SIG-M5 (cell line): Measurements from ENCODE around the gene WDR5.
"Not testable (repeated sequence)": the region's sequence is repeated elsewhere in the genome, so short reads cannot be mapped to it uniquely, and the experiment has no call there.

Source experiments
- DNase-seq: peaks from one replicate; lab custom pipeline; 2025; lab: John Stamatoyannopoulos, UW

Gene WDR5

DNA sequence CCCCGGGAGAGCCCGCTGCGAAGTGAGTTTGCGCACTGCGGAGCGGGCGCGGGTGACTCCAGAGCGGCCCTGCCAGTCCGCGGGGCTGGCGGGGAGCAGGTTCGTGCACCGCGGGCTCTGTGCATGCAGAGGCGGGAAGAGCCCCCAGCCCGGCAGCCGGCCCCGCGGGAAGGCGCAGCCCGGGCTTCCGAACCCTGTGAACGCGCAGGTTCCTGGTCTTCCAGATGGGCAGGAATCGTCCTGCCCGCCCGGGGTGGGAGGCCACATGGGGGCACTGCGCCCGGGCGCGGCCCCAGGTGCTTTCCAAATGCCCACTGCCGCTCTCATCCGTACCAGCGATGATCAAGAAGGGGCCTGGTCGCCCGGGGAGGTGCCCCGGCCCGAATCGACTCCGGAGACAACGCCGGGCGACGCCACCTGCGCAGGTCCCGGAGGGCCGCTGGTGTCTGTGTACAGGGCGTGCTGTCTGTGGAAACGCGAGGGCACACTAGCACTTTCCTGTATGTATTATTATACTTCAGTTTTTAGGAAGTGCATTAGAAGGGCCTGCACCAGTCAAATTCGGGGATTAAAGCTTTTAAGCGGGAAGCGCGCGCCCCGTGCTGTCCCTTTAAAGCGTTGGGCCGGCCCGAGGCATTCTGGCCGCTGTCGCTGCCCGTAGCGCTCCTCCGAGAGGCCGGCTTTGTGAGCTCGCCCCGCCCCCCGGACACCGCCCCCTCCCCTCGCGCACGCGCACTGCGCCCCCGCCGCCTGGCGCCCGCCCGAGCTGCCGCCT, at the start of gene WDR5:
WDR5 (plus strand) TSS at position 740 of the 775 bp plus-strand sequence. CDS start 3,796 bp downstream, outside the sequence.
- peak; percentile 17 for DNase-seq

DNA sequence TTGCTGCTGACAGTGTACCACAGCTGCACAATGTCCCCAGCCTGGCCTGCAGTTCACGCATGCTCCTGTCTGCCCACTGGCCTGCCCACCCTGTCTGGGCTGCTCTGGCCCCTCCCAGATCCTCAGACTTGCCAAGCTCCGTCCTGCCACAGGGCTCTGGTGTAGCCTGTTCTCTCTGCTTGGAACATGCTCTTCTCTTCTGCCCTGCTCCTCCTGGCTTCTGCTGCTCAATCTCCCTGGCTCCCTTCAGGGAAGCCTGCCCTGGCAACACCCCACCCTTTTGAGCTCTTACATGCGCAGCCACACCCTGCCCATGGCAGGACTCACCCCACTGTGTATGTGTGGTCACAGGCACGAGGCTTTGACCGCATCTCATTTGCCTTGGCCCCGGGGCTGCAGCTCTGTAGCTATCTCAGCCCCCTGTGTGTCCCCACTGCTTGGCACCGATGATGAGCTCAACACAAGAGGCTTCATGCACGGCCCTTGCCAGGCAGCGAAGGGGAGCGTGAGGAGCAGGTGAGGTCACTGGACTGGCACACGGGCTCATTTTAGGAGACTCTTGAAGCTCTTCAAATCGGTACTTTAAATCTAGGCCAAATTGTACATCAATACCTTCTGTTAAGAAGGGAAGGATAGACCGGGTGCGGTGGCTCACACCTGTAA, 47.7 kb upstream of the WDR5 start:
- no peak for DNase-seq

DNA sequence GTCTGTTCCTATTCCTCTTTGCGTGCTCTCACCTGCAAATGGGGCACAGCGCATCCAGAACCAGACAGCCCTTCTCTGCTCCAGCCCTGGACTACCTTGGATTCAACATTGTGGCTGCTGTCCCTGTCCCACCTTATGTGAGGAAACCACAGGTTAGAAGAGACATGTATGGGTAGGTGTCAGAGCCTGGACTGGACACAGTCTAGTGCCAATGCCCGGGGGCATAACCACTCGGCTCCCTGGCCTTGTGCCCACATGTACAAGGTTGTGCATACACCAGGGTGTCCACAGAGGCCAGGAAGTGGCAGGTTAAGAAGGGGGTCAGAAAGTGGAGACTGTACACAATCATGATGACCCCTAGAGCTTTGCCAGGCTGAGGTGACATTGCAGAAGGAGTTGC, 45.9 kb upstream of the WDR5 start:
- DNase-seq = no peak

DNA sequence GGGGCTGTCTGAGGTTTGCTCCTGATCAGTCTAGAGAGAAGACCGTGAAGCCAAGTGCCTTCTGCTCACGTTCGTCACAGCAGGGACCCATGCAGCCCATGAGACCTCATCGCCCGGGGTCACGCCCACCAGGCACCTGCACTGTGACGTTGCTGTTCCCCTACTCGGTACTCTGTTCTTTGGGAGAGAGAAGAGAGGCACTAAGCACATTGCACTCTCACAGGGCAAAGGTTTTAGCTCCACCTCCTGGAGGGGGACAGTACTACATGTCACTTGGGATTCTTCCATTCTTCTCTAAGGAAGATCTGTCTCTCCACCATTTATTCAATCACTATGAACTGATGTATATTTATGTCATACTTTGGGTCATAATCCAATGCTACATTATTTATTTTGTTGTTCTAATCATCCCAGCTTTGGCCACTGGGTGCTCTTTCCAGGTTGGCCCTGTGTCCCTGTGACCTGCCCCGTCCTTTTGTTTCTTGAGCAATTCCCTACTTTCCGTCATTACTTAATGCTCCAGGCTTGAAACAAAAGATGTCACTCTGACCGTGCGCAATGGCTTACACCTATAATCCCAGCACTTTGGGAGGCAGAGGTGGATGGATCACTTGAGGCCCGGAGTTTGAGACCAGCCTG, 36.6 kb upstream of the WDR5 start:
- no peak for DNase-seq

DNA sequence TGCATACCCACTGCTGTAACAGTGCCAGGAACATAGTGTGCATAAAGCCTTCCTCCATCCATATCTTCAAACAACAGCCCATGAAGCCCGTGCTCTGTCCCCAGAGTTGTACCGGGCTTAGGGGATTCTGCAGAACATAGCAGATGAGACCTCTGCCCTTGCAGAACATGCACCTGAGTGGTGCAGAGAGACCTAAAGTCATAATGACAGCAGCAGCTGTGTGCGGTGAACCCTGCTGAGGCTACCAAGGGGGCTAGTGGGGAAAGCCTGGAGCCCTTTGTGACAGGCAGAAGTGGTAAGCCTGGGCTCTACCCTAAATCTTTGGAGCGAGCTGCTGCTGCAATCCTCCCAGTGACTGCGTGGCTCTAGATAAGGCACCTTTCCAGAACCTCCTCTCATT, 35.8 kb upstream of the WDR5 start:
- no peak for DNase-seq

DNA sequence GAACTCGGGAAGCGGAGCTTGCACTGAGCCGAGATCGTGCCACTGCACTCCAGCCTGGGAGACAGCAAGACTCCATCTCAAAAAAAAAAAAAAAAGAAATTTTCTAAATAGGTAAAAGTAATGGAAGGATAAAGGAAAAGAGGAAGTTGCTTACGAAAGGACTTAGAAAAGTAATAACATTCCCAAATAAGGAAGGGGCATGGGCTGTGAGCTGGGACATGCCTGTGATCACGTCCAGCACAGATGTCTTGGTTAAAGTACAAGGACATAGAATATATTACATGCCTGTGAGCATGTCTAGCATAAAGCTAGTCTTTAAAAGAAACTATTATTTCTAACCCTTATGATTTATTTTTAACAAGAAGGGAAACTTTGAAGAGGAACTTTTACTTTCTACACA, 34.7 kb upstream of the WDR5 start:
- DNase-seq = not testable (repeated sequence)

DNA sequence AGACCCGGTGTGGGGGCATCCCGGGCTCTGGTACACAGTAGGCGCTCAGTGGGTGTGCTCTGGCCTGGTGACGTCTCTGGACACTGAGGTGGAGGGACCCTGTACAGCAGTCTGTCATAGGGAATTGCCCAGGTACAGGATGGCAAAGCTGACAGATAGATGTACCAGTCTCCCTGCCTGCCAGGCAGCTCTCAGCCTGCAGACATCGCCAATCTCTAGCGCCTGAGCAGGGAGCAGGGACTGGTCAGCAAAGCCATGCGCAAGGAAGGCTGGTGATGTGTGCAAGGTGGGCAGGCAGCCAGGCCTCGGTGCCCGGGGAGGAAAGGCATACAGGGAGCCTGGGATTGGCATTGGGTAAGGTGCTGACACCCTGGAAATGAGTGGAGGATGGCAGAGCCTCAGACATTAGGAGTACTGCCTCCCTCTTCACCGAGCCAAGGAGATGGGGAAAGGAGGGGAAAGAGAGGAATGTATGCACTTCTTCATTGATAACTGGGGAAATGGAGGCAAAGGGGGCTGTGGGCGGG, 34.2 kb upstream of the WDR5 start:
- DNase-seq = no peak

DNA sequence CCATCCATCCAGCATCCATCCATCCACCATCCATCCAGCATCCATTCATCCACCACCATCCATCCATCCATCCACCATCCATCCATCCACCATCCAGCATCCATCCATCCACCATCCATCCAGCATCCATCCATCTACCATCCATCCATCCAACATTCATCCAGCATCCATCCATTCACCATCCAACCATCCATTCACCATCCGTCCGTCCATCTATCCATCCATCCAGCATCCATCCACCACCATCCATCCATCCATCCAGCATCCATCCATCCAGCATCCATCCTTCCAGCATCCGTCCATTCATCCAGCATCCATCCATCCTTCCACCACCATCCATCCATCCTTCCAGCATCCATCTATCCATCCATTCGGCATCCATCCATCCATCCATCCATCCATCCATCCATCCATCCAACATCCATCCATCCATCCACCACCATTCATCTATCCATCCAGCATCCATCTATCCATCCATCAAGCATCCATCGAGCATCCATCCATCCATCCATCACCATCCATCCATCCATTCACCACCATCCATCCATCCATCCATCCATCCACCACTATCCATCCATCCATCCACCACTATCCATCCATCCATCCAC, 32.4 kb upstream of the WDR5 start:
- DNase-seq = no peak

DNA sequence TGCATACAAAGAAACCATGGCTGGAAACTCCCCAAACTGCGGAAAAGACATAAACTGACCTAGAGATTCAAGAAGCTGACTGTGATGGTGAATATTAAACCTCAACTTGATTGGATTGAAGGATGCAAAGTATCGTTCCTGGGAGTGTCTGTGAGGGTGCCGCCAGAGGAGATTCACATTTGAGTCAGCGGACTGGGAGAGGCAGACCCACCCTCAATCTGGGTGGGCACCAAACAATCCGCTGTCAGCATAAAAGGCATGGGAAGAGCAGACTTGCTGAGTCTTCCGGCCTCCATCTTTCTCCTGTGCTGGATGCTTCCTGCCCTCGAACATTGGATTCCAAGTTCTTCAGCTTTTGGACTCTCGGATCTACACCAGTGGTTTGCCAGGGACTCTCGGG, 24.8 kb upstream of the WDR5 start:
- no peak for DNase-seq

DNA sequence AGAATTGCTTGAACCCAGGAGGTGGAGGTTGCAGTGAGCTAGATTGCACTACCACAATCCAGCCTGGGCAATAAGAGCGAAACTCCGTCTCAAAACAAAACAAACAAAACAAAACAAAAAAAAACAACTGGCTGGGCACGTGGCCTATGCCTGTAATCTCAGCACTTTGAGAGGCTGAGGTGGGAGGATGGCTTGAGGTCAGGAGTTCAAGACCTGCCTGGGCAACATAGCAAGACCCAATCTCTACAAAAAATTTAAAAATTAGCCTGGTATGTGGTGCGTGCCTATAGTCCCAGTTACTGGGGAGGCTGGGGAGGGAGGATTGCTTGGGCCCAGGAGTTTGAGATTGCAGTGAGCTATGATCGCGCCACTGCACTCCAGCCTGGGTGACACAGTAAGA, 23.3 kb upstream of the WDR5 start:
- DNase-seq = no peak

DNA sequence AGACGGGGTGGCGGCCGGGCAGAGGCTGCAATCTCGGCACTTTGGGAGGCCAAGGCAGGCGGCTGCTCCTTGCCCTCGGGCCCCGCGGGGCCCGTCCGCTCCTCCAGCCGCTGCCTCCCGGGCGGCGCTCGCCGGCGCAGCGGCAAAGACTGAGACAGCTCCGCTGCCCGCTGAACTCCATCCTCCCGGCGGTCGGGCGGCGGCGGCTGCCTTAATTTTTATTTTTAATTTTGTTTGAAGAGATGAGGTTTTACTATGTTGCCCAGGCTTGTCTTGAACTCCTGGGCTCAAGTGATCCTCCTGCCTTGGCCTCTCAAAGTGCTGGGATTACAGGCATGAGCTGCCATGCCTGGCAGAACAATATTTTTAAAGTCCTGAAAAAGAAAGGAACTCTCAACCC, 16.9 kb upstream of the WDR5 start:
- DNase-seq = not testable (repeated sequence)

DNA sequence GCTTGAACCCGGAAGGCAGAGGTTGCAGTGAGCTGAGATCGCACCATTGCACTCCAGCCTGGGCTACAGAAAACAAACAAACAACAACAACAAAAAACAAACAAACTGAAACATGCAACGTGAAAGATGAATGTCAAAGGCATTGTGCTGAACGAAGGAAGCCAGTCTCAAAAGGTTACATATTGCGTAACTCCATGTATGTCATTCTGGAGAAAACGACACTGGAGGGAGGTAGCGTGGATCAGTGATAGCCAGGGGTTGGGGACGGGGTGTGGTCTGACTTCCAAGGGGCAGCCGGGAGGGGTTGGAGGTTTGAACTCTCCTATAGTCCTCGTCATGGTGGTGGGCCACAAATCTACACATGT, 12.1 kb upstream of the WDR5 start:
- DNase-seq = no peak

DNA sequence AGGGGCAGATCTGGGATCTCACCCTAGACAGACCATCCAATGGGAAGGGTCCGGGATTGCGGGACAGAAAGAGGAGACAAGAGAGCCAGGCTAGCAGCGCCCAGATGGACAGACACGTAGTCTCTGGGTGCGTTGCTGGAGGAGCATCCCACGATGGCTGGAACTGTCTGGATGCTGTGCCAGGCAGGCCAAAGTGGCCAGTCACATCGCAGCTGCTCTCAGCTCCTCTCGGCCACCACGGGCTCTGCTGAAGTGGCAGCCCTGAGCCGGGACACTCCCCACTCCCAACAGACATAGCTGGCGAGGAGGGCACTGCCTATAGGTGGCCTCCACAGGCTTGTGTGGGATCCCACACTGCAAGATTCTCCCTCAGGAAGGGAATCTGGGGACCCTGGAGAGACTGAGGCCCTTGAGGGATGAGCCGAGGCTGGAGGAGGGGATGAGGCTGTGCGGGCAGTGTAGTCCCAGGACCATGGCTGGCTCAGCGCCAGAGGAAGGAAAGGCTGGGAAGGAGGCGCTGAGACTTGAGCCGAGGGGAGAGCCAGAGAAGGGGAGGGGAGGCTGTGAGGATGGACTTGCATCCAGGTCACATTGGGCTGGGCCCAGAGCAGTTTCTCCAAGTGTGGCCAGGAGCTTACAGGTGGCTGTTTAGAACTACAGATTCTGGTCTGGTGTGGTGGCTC, 10.3 kb upstream of the WDR5 start:
- DNase-seq = no peak

DNA sequence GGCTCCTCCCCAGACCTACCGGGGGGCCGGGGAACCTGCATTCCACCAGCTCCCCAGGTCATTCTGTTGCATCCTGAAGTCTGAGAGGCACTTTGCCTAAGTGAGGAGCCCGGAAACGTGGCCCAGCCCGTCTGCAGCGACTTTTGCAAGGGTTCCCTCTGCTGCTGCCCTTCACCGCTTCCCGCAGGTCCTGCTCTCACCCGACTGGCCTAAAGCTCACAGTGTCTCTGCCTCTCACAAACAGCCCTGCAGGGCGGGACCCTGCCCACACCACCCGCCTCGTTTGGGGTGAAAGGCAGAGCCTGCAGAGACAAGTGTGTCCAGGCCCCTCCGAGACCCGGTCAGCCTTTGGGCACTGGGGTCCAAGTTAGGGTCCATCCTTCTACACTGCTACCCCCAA, 9.5 kb upstream of the WDR5 start:
- no peak for DNase-seq

DNA sequence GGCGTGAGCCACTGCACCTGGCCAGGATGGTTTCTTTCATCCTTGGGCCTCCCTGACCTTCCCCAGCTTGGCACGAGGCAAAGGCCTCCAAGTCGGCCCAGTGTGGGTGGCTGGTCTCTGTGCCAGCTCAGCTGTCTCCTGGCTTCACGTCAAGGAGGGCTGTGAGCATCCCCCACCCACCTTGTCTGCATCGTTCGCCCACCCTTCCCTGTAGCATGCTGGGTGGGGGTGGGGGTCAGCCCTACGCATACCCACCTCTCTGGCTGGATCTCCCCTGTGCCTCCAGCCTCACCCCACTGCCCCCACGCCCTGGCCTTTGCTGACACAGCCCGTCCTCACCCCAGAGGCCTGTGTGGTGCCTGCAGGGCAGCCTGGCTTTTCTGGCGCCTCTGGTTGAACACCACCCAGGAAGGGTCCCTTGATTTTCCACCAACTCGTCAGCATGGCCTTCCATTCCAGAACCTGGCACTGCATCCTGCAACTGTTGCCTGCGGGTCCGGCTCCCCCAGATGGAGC, 8.8 kb upstream of the WDR5 start:
- no peak for DNase-seq

DNA sequence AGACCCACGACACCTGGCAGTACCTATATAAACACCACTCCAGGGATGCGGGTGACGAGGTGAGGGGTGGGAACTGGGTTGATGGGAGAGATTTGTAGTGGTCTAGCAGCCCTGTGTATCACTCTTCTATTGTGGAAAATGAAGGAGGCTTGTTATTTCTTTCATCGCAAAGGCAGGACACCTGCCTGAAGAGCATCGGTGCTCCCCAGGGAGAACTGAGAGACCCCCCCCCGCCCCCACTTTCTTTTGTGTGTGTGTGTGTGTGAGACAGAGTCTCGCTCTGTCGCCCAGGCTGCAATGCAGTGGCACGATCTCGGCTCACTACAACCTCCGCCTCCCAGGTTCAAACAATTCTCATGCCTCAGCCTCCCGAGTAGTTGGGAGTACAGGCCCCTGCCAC, 8.3 kb upstream of the WDR5 start:
- DNase-seq = no peak

DNA sequence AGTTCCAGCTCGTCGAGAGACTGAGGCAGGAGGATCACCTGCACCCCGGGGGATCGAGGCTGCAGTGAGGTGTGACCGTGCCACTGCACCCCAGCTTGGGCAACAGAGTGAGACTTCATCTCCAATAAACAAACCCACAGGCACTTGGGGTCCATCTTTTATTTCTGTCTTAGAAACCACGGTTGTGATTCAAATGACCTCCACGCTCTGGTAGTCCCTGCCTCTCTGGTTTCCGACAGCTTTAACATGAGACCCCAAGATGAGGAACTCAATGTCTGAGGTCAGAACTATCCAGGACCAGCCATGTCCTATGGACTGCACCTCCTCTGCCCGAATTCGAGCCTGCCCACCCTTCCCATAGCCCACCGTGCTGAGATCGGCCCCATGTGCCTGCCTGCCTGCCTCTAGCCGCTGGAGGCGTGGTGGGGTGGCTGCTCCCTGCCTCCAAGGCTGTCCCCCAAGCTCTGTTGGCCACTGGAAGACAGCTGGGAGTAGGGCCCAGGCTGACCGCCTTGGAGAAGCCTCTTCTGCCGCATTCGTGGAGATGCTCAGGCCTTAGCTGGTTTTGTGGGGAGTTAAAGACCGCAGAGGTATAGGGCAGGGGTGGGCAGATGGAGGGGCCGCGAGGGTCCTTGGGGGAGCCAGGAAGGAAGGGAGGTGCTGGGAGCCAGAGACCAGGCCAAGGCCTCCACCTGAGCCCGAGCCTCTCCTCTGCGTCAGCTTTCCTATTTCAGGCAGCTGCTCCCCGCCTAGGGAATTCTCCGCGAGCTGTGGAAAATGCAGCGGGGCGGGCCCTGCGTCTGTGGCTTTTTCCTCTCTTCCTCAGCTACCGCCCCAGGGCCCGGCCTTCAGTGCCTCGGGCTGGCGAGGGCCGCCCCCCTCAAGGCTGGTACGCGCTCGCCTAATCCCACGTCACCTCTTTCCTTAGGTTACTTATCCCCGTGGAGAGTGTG, 6.9 kb upstream of the WDR5 start:
- no peak for DNase-seq

DNA sequence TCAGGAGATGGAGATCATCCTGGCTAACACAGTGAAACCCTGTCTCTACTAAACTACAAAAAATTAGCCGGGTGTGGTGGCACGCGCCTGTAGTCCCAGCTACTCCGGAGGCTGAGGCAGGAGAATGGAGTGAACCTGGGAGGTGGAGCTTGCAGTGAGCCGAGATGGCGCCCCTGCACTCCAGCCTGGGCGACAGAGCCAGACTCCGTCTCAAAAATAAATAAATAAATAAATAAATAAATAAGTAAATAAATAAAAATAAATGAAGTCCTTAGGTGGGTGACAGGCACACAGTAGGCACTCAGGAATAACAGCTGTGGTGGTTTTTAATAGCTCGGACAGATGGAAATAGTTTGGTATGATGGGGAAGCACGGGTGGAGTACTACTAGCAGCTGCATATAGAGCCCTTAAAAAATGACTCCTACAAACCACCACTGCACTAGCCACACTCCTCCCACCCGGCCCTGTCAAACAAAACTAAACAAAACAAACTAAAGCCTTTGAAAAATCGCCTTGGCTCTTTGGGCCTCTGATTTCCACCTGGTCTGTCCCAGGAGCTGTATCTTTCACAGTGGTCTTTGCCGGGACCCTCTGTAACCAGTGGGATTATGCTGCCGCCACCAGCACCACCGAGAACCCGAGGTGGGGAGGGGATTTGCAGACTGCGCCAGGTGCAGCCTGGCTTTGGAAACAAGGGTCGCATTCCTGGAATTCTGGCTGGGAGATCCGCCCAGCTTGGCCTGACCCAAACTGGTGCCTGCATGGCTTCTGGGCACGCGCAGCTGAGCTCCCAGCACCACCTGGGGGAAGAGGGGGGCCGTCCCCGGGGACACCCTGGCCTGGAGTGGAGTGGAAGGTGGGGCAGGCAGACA, 5.1 kb upstream of the WDR5 start:
- DNase-seq = no peak

DNA sequence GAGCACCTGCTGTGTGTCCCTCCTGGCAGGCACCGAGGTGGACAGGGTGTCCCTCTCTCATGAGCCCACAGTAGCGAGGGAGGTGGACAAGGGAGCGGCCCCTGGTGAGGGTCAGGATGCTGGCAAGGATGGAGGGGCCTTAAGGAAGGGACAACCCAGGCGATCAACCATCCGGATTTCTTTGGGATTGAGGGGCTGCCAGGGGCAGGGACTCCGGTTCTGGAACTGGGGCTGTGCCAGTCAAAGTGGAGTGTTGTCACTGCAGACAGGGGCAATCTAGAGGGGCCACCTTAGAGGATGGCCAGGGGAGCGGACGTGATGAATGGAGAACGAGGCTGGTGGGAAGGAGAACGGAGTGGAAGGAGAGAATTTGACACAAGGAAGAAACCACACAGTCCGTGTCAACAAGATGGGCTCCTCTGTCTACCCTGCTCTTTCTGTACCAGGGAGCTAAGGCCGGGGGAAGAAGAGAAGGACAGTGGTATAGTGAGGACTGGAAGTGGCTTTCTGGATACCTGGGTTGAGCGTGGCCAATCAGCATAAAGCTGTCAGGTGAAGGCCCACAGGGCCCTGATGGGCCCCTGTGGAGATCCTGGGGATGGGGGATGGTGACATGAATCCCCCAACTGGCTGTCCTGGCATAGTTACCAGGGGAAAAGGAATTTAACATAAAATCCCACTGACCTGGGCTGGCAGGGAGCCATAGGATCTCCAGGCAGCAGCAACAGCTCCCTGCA, 4.2 kb upstream of the WDR5 start:
- no peak for DNase-seq
